ENCODE results near the gene FGR.

FGR gene

GRCh38 chr1:27574001-27574781, 60.8 kb downstream of the FGR start:
- DNase-seq (ENCODE audit: low read depth, low spot score), result no peak
- no peak overlapping the region for H3K4me3 ChIP-seq (ENCODE audit: low read length)

- H3K4me3 ChIP-seq (ENCODE audit: low read length), result no peak overlapping the region
Measured at GRCh38 chr1:27572679-27573426, 62.1 kb downstream of the FGR start.

GRCh38 chr1:27572019-27572678, 62.8 kb downstream of the FGR start:
- H3K4me3 ChIP-seq (ENCODE audit: low read length), result no peak overlapping the region
- no peak for DNase-seq (ENCODE audit: low read depth, low spot score)

More at GRCh38 chr1:27572679-27573426, 62.1 kb downstream of the FGR start:
- no peak for DNase-seq (ENCODE audit: low read depth, low spot score)

- DNase-seq (ENCODE audit: low read depth, low spot score), result no peak
- no peak overlapping the region for H3K4me3 ChIP-seq (ENCODE audit: low read length)
Measured at GRCh38 chr1:27571439-27572018, 63.5 kb downstream of the FGR start.

- H3K4me3 ChIP-seq (ENCODE audit: low read length), result no peak overlapping the region
- DNase-seq (ENCODE audit: low read depth, low spot score), result no peak
Measured at GRCh38 chr1:27570784-27571183, 64.2 kb downstream of the FGR start.

- no peak for DNase-seq (ENCODE audit: low read depth, low spot score)
- no peak overlapping the region for H3K4me3 ChIP-seq (ENCODE audit: low read length)
Measured at GRCh38 chr1:27570356-27570755, 64.6 kb downstream of the FGR start.

- no peak for DNase-seq (ENCODE audit: low read depth, low spot score)
Measured at GRCh38 chr1:27569506-27570291, 65.3 kb downstream of the FGR start.

GRCh38 chr1:27569088-27569460, 65.9 kb downstream of the FGR start:
- H3K4me3 ChIP-seq (ENCODE audit: low read length), result no peak overlapping the region
- no peak for DNase-seq (ENCODE audit: low read depth, low spot score)

More at GRCh38 chr1:27569506-27570291, 65.3 kb downstream of the FGR start:
- no peak overlapping the region for H3K4me3 ChIP-seq (ENCODE audit: low read length)

- peak; percentile 90 for DNase-seq (ENCODE audit: low read depth, low spot score)
- H3K4me3 ChIP-seq (ENCODE audit: low read length), result peak overlapping the region; percentile 42
Measured at GRCh38 chr1:27568300-27569087, 66.5 kb downstream of the FGR start.

GRCh38 chr1:27567971-27568299, 67.0 kb downstream of the FGR start:
- peak overlapping the region; percentile 42 for H3K4me3 ChIP-seq (ENCODE audit: low read length)
- DNase-seq (ENCODE audit: low read depth, low spot score), result no peak

- H3K4me3 ChIP-seq (ENCODE audit: low read length), result no peak overlapping the region
- DNase-seq (ENCODE audit: low read depth, low spot score), result no peak
Measured at GRCh38 chr1:27567146-27567526, 67.8 kb downstream of the FGR start.

GRCh38 chr1:27566462-27567145, 68.4 kb downstream of the FGR start:
- no peak overlapping the region for H3K4me3 ChIP-seq (ENCODE audit: low read length)
- no peak for DNase-seq (ENCODE audit: low read depth, low spot score)

- no peak for DNase-seq (ENCODE audit: low read depth, low spot score)
- H3K4me3 ChIP-seq (ENCODE audit: low read length), result no peak overlapping the region
Measured at GRCh38 chr1:27564710-27565649, 70.0 kb downstream of the FGR start.

- no peak for DNase-seq (ENCODE audit: low read depth, low spot score)
- no peak overlapping the region for H3K4me3 ChIP-seq (ENCODE audit: low read length)
Measured at GRCh38 chr1:27563591-27564471, 71.2 kb downstream of the FGR start.

GRCh38 chr1:27563341-27563590, 71.7 kb downstream of the FGR start:
- no peak for DNase-seq (ENCODE audit: low read depth, low spot score)
- H3K4me3 ChIP-seq (ENCODE audit: low read length), result no peak overlapping the region

Data from Jurkat, Clone E6-1 (cell line).